HG02973 (cell line): ENCODE results near the gene SEC22C.
"Not testable (repeated sequence)": the region's sequence is repeated elsewhere in the genome, so short reads cannot be mapped to it uniquely, and the experiment has no call there.

Source experiments
- ATAC-seq: cut with Tn5 transposase; IDR thresholded peaks from one replicate; pipeline ENCODE4 v1.9.1; 2021; ENCODE audit warnings: moderate library complexity; ENCODE audit not compliant: unreplicated experiment

Gene SEC22C

DNA sequence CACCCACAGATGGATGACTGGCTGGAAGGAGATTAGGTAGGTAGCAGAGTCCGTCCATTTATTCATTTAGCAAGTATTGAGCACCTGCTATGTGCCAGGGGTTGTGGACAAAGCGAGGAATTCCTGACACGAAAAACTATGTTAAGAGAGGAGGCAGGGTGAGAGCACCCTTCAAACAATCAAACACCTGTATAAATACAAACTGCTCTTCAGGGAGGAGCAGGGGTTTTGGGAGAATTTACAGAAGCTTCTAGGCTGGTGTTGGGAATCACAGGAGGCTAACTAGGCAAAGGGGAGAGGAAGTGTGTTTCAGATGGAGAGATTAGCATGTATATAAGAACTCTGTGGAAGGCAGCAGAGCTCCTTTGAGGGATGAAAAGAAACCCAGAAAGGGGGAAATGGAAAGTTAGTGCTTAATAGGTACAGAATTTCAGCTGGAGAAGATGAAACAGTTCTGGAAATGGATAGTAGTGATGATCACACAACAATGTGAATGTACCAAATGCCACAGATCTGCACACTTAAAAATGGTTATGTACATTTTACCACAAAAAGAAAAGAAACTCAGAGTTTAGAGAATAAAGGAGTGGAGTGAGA, 805 bp upstream of the SEC22C start:
- ATAC-seq = no peak

DNA sequence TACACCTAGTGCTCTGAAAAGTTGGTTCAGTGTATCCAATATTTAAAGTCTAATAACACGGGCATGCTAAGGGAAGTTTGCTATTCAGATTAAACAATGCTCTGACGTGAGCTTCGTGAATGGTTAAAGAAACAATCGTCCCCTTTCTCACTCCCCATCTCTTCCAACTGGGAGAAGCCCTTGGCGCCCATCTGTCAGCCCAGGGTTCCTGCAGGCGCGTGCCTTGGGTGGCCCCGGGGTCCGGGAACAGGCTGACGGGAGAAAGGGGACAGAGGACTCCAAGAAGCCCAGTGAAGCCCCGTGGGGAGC, 413 bp downstream of the SEC22C start:
- ATAC-seq = peak; percentile 1

DNA sequence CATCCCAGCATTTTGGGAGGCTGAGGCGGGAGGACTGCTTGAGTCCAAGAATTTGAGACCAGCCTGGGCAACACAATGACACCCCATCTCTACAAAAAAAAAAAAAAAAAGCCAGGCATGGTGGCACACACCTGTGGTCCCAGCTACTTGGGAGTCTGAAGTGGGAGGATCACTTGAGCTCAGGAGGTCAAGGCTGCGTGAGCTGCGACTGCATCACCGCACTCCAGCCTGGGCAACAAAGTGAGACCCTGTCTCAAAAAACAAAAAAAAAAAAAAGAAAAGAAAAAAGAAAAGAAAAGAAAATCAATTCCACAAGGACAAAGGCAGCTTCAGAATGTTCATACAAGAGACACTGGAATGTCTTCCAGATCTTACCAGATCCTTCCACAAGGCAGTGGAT, 2.4 kb downstream of the SEC22C start:
- not testable (repeated sequence) for ATAC-seq

DNA sequence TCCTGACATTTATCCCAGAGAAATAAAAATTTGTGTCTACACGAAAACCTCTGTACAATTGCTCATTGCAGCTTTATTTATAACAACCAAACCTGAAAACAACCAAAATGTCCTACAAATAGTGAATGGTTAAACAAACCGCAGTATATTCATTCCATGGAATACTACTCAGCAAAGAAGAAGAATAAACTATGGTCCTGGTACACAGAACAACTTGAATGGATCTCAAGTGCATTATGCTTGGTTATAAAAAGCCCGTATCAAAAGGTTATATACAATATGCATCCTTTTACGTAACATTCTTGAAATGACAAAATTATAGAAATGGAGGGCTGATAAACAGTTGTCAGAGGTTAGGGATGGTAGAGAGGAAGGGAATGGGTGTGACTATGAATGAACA, 3.7 kb downstream of the SEC22C start:
- no peak for ATAC-seq

DNA sequence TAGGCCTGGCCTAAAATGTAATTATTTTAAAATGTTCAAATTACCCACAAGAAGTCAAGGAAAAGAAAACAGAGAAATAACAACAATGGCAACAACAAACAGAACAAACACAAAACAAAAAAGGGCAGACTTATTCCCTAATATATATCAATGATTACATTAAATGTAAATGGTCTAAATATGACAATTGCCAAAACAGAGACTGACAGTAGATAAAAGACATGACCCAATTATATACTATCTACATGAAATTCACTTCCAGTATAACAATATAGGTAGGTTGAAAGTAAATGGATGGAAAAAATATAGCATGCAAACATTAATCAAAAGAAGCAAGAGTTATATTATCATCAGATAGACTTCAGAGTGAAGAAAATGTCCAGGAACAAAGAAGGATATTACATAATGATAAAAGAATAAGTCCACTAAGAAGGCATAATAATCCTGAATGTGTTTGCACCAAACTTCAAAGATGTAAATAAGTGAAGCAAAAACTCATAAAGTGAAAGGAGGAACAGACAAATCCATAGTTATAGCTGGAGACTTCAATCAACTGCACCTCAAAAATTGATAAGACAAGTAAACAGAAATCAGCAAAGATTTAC, 6.5 kb downstream of the SEC22C start:
- ATAC-seq = no peak

DNA sequence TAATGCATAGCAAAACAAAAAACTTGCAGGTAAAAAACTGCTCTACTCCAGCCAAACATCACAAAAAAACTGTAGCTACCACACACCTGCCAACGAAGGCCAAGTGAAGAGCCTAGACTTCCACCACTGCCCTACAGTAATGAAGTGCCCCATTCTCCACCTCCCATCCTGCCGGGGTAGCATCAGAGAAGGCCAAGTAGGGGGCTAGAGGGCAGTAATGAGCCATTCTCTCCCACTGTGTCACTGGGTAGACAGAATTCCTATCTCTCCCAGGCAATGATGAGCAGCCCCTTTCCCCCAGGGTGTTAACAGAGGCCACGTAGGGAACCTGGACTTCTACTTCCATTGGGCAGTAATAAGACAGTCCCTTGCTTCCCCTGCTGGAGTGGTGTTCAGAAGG, 9.5 kb downstream of the SEC22C start:
- ATAC-seq = no peak

DNA sequence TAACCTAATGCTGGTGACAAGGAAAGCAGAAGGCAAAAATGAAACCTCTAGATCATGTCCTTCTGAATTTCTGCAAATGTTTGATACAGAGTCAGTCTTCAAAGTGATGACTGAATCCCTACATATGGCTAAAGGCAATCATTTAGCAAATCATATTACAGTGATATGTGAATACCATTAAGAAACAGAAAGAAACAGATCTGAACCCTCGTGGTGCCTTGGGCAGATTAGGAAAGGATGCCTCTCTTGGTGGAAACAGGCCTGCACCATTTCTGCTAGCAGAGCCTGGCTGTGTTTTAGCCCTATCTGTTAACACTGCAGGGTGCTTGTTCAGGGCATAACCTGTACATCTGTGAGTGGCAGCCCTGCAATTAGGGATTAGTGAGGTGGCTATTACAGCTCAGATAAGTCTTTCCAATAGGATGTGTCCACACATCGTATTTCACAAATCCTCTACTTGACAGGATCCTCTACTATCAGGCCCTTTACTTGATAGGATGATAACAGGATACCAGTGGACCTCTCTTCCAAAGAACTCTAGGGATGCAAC, 12.1 kb downstream of the SEC22C start:
- ATAC-seq = no peak

DNA sequence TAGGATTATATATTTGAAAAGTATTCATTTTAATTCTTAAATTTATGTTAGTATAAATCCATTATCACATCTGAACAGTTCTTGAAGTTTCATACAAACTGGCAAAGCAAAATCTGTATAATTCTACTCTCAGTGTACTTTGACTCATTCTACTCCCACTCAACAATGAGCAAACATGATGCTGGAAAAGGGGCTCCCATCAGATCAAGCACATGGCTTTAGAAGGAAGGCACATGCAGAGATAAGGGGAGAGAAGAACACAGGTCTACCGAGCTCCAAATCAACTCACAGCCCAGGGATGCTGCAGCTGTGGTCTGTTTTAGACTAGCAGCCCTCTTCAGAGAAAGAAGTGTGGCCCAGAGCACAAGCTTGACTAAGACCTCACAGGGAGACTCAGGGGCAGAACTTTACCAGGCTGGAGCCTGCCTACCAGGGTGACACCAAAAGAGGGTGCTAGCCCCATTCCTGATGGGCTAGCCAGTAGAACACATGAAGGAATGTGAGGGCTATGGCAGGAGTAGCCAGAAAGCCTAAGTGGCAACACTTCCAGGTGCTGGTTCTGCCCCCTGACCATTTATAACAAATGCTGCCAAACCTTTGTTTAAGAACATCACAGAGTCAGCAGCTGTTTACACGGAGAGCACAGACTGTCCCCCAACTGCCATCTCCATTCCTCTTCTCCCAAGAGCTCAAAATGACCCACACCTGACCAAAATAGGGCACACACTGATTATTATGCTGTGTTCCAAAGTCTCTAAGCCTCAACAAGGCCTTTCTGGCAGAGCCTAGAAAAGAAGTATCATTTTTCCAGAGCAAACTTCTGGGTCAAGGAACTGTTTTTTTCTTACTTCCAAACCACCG, 19.5 kb downstream of the SEC22C start:
- ATAC-seq = no peak

DNA sequence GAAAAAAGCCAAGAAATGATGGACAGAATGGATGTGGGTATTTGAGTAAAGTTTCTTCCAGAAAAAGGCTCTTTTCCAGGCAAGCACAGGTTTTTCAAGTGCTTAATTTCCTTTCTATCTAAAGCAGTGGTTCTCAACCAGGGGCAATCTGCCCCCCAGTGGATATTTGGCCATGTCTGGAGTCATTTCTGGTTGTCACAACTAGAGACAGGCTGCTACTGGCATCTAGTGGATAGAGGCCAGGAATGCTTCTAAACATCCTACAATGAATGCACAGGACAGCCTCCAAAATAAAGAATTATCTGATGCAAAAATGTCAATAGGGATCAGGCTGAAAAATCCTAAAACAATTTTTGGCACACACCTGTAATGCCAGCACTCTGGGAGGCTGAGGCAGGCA, 23.9 kb downstream of the SEC22C start:
- ATAC-seq = no peak

DNA sequence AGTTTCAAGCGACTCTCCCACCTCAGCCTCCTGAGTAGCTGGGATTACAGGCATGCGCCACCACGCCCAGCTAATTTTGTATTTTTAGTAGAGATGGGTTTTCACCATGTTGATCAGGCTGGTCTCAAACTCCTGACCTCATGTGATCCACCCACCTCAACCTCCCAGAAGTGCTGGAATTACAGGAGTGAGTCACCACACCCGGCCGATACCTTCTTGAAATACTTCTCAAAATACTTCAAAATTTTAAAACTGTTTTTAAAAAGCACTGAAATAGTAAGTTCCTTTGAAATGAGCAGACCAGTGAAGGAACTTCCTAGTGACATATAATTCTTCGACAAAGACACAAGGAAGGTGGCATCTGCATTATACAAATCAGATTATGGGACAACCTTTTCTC, 24.9 kb downstream of the SEC22C start:
- not testable (repeated sequence) for ATAC-seq

DNA sequence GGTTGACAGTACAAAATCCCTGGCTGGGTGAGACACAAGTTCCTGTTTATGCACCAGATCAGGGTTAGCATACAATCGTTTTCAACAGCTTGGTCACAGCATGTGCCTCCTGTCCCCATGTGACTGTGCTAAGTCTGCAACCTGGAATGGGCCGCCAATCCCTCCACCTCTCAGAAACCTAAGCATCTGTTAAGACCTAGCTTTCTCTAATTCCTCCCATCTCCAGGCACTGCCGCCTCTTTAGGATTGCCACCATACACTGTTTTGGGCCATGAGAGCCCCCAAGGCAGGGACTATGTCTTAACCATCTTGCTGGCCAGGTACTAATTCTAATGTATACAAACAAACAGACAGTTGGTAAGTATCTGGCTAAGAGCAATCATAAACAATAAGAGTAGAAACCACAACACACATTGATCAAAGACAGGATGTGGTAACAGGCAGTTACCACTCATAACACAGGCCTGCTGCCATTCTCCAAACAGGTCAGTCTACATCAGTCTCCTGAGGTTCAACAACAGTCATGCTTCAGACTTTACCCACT, 25.6 kb downstream of the SEC22C start:
- ATAC-seq = peak; percentile 88

DNA sequence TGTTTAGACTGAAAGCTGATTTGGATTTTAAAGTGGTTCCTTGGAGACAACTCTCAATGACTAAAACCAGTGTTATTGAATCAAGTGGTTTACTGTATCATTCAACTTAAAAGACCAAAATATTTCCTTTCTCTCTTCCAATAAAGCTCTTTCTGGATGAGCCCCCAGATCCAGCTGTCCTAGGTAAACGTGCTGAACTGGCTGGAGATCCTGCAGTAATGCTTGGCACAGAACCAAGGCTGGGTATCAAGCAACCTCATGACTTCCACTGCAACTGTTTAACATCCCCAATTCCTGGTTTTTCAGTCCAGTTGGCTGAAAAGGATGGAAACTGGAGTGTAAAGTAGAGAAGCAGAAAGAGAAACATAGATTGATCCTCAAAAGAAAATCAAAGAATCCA, 28.9 kb downstream of the SEC22C start:
- ATAC-seq = no peak

DNA sequence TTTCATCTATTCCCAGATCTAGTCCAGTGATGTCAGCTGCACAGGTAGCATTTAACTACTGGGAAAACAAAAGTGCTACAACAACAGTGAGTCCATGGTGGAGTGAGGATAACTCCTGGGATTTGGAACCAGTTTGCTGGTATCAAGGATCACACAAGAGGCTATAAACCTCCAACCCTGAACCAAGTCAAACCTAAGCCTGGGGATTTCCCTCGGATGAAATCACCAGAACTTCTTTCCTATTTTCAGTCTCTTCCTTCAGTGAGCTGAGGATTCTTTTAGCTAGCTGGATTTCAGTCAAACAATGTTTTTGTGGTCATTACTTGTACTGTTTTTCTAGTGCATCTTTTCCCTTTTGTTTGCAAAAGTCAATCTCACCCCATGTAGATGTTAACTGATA, 31.5 kb downstream of the SEC22C start:
- no peak for ATAC-seq

DNA sequence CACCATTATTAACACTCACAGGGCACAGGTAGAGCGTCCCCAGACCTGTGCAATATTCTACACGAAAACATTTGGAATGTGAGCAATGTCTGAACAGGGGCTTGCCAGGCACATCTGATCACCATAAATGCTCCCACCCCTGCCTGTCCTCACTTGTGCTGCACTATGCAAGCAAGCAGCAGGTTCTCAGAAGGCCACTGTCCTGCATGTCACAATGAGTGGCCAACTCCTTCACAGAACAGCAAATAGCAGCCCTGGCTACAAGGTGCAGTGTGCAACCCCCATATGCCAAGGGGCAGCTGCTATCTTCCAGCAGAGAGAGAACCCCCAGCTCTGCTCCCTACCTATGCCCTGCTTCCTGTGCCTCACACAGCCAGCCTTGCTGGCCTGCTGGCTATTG, 32.6 kb downstream of the SEC22C start:
- no peak for ATAC-seq

DNA sequence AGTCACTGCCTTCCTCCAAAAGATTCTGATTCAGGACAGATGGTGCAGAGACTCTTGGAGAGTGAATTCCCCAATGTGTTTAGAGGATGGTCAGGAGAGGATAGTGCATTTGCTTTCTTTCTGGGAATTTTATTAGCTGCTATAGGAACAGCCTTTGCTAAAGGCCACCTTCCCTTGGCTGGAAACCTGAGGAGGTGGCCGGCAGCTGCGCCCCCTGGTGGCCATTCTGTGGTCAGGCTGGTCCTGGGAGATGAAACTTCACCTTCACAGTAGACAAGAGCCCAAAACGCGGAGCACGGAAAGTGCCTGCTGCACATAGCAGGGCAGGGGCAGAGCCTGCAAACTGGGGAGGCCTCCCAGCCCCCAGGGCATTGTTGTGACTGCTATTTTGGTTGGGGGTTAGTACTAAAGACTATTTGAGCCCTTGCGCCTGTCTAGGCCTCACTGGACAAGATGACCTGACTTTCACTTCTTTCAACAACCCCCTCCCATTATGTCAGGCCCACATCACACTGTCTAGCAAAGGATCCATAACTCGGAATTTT, 34.3 kb downstream of the SEC22C start:
- no peak for ATAC-seq

DNA sequence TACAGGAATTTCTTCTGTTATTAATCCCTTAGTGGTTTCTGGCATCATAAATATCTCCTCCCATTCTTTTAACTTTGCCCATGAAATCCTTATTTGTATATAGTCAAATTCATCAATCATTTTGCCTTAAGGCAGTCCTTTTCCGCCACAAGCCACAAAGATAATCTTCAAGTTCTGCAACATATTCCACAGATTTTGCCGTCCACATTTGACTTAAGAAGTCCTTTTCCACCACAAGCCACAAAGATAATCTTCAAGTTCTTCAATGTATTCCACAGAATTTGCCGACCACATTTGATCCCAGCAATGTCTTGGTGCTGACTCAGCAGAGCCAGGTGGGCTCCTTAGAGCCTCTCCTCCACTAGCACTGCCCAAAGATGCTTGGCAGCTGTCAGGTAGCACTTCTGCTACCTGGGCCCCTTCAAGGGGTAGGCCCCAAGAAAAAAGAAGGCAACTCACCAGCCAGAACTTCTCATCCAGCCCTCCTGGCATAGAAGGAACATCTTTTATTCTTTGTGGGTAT, 35.0 kb downstream of the SEC22C start:
- no peak for ATAC-seq

DNA sequence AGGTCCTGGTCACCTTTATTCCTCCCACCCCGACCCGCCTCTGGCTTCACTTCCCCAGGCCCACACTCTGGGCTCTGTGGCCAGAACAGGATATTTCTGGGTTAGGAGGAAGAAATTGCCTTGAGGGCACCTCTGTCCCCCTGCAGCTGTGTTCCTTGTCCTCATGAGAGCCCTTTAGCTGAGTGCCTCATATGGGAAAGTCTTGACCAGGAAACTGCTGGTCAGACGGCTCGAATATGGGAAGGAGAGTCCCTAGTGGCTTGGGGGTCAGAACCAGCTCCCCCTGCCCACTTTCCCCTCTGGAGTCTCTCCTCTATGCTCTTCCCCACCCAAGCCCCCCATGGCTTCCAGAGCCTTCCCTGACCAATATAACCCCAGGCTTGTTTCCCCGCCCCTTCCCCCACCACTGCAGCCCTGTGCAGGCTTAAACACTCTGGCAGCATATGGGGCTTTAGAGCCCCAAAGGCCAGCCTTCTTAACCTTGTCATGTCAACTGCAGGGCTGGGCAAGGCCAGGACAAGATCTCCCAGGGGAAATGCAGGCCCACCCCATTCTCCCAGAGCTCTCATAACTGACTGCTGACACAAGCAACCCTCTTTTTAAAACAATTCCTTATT, 36.4 kb downstream of the SEC22C start:
- no peak for ATAC-seq

DNA sequence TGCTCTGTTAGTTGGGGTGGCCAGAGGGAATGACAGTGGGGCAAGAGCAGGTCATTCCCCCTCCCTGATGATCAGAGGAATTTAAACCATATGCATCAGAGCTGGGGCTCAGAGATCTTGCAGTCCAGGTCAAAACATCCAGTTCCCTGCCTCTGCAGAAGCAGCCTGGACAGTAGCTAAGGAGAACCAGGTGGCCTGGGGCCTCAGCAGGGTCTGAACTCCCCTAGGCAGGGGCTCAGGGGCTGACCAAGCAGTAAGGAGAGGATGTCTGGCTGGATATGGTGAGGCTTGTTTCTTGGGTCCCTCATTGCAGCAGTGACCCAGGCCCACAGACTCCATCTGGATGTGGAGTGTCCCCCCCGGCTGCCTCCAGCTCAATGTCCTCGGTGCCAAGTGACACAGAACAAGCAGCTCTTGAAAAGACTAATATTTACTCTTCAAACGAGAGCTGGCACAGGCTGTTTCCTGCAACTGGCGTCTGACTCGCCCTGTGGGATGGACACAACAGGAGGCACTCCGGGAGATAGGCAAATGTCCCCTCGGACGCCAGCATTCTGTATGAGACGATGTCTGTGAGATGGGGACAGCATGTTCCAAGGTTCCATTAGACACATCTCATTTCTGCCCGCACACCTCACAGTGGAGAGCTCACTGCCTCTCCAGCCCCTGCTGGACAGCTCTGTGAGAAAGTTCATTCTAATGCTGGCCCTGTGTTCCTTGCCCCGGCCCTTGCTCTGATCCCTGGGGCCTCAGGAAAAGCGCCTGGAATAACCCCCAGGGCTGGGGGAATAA, 37.1 kb downstream of the SEC22C start:
- ATAC-seq = no peak

DNA sequence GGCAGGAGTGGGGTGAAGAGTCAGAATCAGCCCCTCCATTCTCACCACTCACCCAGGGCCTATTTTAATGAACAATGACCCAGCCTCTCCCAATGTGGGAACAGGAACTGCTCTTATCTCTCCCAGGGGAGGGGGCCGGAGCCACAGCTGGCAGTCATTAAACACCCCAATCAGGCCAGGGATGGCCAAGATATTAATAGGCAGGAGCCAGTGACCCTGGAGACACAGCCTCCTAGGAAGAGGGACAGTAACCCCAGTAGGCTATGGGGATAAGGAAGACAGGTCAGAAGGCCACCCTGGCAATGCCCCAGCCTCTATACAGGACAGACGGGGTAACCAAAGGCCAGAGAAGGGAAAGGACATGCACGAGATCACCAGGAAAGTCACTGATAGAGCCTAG, 40.7 kb downstream of the SEC22C start:
- ATAC-seq = no peak
